AG09319 (cell line): ENCODE results near the gene RBM4B.
"Not testable (repeated sequence)": the region's sequence is repeated elsewhere in the genome, so short reads cannot be mapped to it uniquely, and the experiment has no call there.

ENCODE experiments used
- DNase-seq: peaks from one replicate; pipeline ENCODE4 v3.0.0-alpha.2; 2010; ENCODE audit warnings: low read depth; ENCODE audit errors: extremely low read depth
- CTCF ChIP-seq: IDR thresholded peaks from 2 replicates; pipeline ENCODE4 v1.5.1; 2011; ENCODE audit warnings: low read depth, mild to moderate bottlenecking, inconsistent platforms, low read length, moderate library complexity

Gene RBM4B

GRCh38 chr11:66651016-66651415 lies 26.7 kb downstream of the RBM4B start:
- TF ChIP-seq CTCF = no peak
- no peak for DNase-seq

- no peak for DNase-seq
- no peak for TF ChIP-seq CTCF
Observed at GRCh38 chr11:66649903-66650302, 27.8 kb downstream of the RBM4B start.

GRCh38 chr11:66646828-66647227 lies 30.9 kb downstream of the RBM4B start:
- no peak for TF ChIP-seq CTCF
- no peak for DNase-seq

GRCh38 chr11:66643745-66644437 lies 33.8 kb downstream of the RBM4B start:
- DNase-seq = no peak

GRCh38 chr11:66641834-66642233 lies 35.9 kb downstream of the RBM4B start:
- DNase-seq = no peak
- no peak for TF ChIP-seq CTCF

More at GRCh38 chr11:66643745-66644437, 33.8 kb downstream of the RBM4B start:
- TF ChIP-seq CTCF = no peak

GRCh38 chr11:66639814-66640340 lies 37.8 kb downstream of the RBM4B start:
- not testable (repeated sequence) for DNase-seq

GRCh38 chr11:66639066-66639813 lies 38.4 kb downstream of the RBM4B start:
- DNase-seq = no peak
- TF ChIP-seq CTCF = no peak; the same call in 1 of the 2 replicates
